H1 (cell line): Measurements from ENCODE around the gene ZNF277. TPM values are rescaled to one million over a fixed set of nuclear protein-coding genes. Genes with fewer than 3 reads are reported as not detected.

Experiments used
- CTCF ChIA-PET: fragments of 300-600 bp; sonication (Branson Sonifier 250); formaldehyde crosslinking; loops from one replicate; lab custom pipeline; 2021; ENCODE audit not compliant: partially characterized antibody; lab: Charles Lee
- POLR2A ChIA-PET: fragments of 300-600 bp; sonication (Branson Sonifier 250); formaldehyde crosslinking; loops from one replicate; lab custom pipeline; 2021; ENCODE audit warnings: inconsistent platforms; ENCODE audit not compliant: partially characterized antibody; lab: Charles Lee
- DNase-seq, 2 experiments: peaks; one replicate each; pipeline versions ENCODE4 v3.0.0 to v3.0.0-alpha.2; 2010 to 2022; ENCODE audit warnings: low spot score in 2 of 2, low read depth in 1 of 2, mixed read lengths in 1 of 2
- FAIRE-seq: peaks from 2 replicates; lab custom pipeline; 2011; peaks lifted over from hg19 to GRCh38; lab: Jason Lieb, UNC
- H2AFZ ChIP-seq: 2 replicates; pipeline ENCODE4 v1.8.1; 2012; ENCODE audit warnings: low read length, inconsistent platforms
- H2AK5ac ChIP-seq: 2 replicates; pipeline ENCODE4 v1.6.1; 2013; ENCODE audit warnings: low read depth, low read length
- H2BK120ac ChIP-seq: replicated peaks from 2 replicates; pipeline ENCODE3; 2013; ENCODE audit warnings: low read depth, low read length, inconsistent platforms
- H2BK12ac ChIP-seq: 2 replicates; pipeline ENCODE4 v1.6.1; 2013; ENCODE audit warnings: low read depth, low read length
- H2BK15ac ChIP-seq: 2 replicates; pipeline ENCODE4 v1.6.1; 2013; ENCODE audit warnings: low read length
- H2BK20ac ChIP-seq: 2 replicates; pipeline ENCODE4 v1.6.1; 2013; ENCODE audit warnings: low read length
- H2BK5ac ChIP-seq: 2 replicates; pipeline ENCODE4 v1.6.1; 2013; ENCODE audit warnings: low read depth, low read length
- H3K14ac ChIP-seq: 2 replicates; pipeline ENCODE4 v1.6.1; 2013; ENCODE audit warnings: inconsistent platforms; ENCODE audit not compliant: insufficient read length
- H3K18ac ChIP-seq: 2 replicates; pipeline ENCODE4 v1.6.1; 2013; ENCODE audit warnings: low read length; ENCODE audit errors: extremely low read depth
- H3K23ac ChIP-seq: 2 replicates; pipeline ENCODE4 v1.6.1; 2013; ENCODE audit warnings: inconsistent platforms; ENCODE audit not compliant: insufficient read length
- H3K23me2 ChIP-seq: 2 replicates; pipeline ENCODE4 v1.6.1; 2013; ENCODE audit warnings: low read depth, low read length
- H3K27ac ChIP-seq: 2 replicates; pipeline ENCODE4 v1.6.1; 2011; ENCODE audit warnings: low read depth, low read length, inconsistent platforms
- H3K27me3 ChIP-seq, 4 experiments: replicated peaks in 1 of 4; 1 replicate in 1 of 4; 2 replicates in 3 of 4; pipeline versions ENCODE4 v1.6.1 to v1.8.1; 2011 to 2013; ENCODE audit warnings: low read length in 3 of 4, mild to moderate bottlenecking in 3 of 4, inconsistent platforms in 2 of 4, mixed read lengths in 2 of 4, moderate library complexity in 1 of 4; ENCODE audit not compliant: control insufficient read depth in 3 of 4, insufficient read depth in 3 of 4; ENCODE audit errors: extremely low read depth in 1 of 4
- H3K36me3 ChIP-seq, 4 experiments: 2 replicates each; pipeline versions ENCODE4 v1.6.1 to v1.8.1; 2011 to 2013; ENCODE audit warnings: mild to moderate bottlenecking in 4 of 4, low read length in 3 of 4, moderate library complexity in 2 of 4, control low read depth in 1 of 4, inconsistent platforms in 1 of 4; ENCODE audit not compliant: insufficient read depth in 4 of 4, control insufficient read depth in 2 of 4
- H3K4ac ChIP-seq: replicated peaks from 2 replicates; pipeline ENCODE3; 2013; ENCODE audit warnings: low read length, low read depth, mixed read lengths, inconsistent platforms; ENCODE audit not compliant: insufficient read length
- H3K4me1 ChIP-seq, 4 experiments: replicated peaks in 1 of 4; 1 replicate in 1 of 4; 2 replicates in 3 of 4; pipeline versions ENCODE4 v1.6.1 to v1.8.1; 2011 to 2013; ENCODE audit warnings: low read length in 3 of 4, inconsistent platforms in 2 of 4, mixed read lengths in 1 of 4; ENCODE audit not compliant: insufficient read depth in 4 of 4, control insufficient read depth in 3 of 4
- H3K4me2 ChIP-seq, 2 experiments: 2 replicates each; pipeline versions ENCODE4 v1.6.1 to v1.8.1; 2011 to 2013; ENCODE audit warnings: low read depth in 2 of 2, low read length in 2 of 2, control low read depth in 1 of 2, inconsistent platforms in 1 of 2, mild to moderate bottlenecking in 1 of 2; ENCODE audit not compliant: insufficient read depth in 1 of 2
- H3K4me3 ChIP-seq, 4 experiments: fragments of 200-600, 300-600 bp in 1 of 4; sonication (generic), shearing (Covaris generic), sonication (Bioruptor Twin) in 1 of 4; 2 replicates each; pipeline versions ENCODE4 v1.5.1 to v1.8.1; 2011 to 2016; ENCODE audit warnings: low read length in 4 of 4, low read depth in 3 of 4, control low read depth in 2 of 4, inconsistent platforms in 2 of 4, mild to moderate bottlenecking in 2 of 4, mixed read lengths in 1 of 4, moderate library complexity in 1 of 4; ENCODE audit not compliant: insufficient read depth in 2 of 4; ENCODE audit errors: extremely low read depth in 1 of 4
- H3K56ac ChIP-seq: replicated peaks from 2 replicates; pipeline ENCODE3; 2013; ENCODE audit warnings: low read depth, mild to moderate bottlenecking, mixed read lengths, low read length, inconsistent platforms; ENCODE audit not compliant: insufficient read length
- H3K79me1 ChIP-seq: 2 replicates; pipeline ENCODE4 v1.6.1; 2013; ENCODE audit warnings: low read depth, low read length, control low read depth
- H3K79me2 ChIP-seq, 2 experiments: 2 replicates each; pipeline versions ENCODE4 v1.6.1 to v1.8.1; 2012 to 2013; ENCODE audit warnings: low read length in 2 of 2, mild to moderate bottlenecking in 2 of 2, inconsistent platforms in 1 of 2; ENCODE audit not compliant: insufficient read depth in 2 of 2, control insufficient read depth in 1 of 2
- H3K9ac ChIP-seq, 4 experiments: replicated peaks in 1 of 4; 1 replicate in 1 of 4; 2 replicates in 3 of 4; pipeline versions ENCODE4 v1.6.1 to v1.8.1; 2011 to 2013; ENCODE audit warnings: low read depth in 3 of 4, low read length in 3 of 4, control low read depth in 2 of 4, mild to moderate bottlenecking in 2 of 4, moderate library complexity in 2 of 4, inconsistent platforms in 1 of 4; ENCODE audit errors: extremely low read depth in 1 of 4
- H3K9me3 ChIP-seq, 2 experiments: 2 replicates each; pipeline versions ENCODE4 v1.6.1 to v1.8.1; 2012 to 2013; ENCODE audit warnings: mild to moderate bottlenecking in 2 of 2, moderate library complexity in 2 of 2, control low read depth in 1 of 2, inconsistent platforms in 1 of 2, low read depth in 1 of 2, low read length in 1 of 2, mixed read lengths in 1 of 2; ENCODE audit not compliant: insufficient read depth in 2 of 2
- H4K20me1 ChIP-seq, 2 experiments: replicated peaks in 1 of 2; 2 replicates each; pipeline versions ENCODE3 to v1.8.1; 2011 to 2013; ENCODE audit warnings: inconsistent platforms in 2 of 2, low read length in 2 of 2, mild to moderate bottlenecking in 1 of 2; ENCODE audit not compliant: insufficient read depth in 2 of 2, control insufficient read depth in 1 of 2
- H4K5ac ChIP-seq: 2 replicates; pipeline ENCODE4 v1.6.1; 2013; ENCODE audit warnings: low read length, low read depth, mixed read lengths, inconsistent platforms; ENCODE audit not compliant: insufficient read length
- H4K8ac ChIP-seq: 2 replicates; pipeline ENCODE4 v1.8.0; 2013; ENCODE audit warnings: mild to moderate bottlenecking, moderate library complexity, low read length, inconsistent platforms; ENCODE audit not compliant: insufficient read depth; ENCODE audit errors: extremely low read depth
- H4K91ac ChIP-seq: replicated peaks from 2 replicates; pipeline ENCODE3; 2013; ENCODE audit warnings: low read length, mixed read lengths, inconsistent platforms; ENCODE audit not compliant: insufficient read length
- BACH1 ChIP-seq: IDR thresholded peaks from 2 replicates; pipeline ENCODE4 v1.6.1; 2012; ENCODE audit warnings: low read length, improper control_type of control experiment
- CBX5 ChIP-seq: fragments of 300-800, 300-1000 bp; sonication (generic); IDR thresholded peaks from 2 replicates; pipeline ENCODE4 v1.7.1; 2016; ENCODE audit warnings: antibody characterized with exemption, low read length, low read depth
- CBX8 ChIP-seq: fragments of 300-800, 300-1000 bp; sonication (generic); IDR thresholded peaks from 2 replicates; pipeline ENCODE4 v1.7.1; 2016; ENCODE audit warnings: low read depth, low read length, borderline replicate concordance
- CEBPB ChIP-seq: IDR thresholded peaks from 2 replicates; pipeline ENCODE4 v1.6.1; 2012; ENCODE audit warnings: low read depth, low read length
- CHD1 ChIP-seq: IDR thresholded peaks from 2 replicates; pipeline ENCODE4 v1.6.1; 2012; ENCODE audit warnings: low read depth, low read length, improper control_type of control experiment
- CREB1 ChIP-seq: IDR thresholded peaks from 2 replicates; pipeline ENCODE4 v1.6.1; 2012; ENCODE audit warnings: inconsistent platforms
- HDAC2 ChIP-seq, 2 experiments: fragments of 300-600 bp in 1 of 2; sonication (generic) in 1 of 2; IDR thresholded peaks; 2 replicates each; pipeline ENCODE4 v1.6.1; 2011 to 2012; ENCODE audit warnings: low read depth in 2 of 2, low read length in 2 of 2, mild to moderate bottlenecking in 2 of 2, moderate library complexity in 2 of 2, borderline replicate concordance in 1 of 2, inconsistent platforms in 1 of 2
- JUND ChIP-seq: IDR thresholded peaks from 2 replicates; pipeline ENCODE4 v1.6.1; 2011; ENCODE audit warnings: mild to moderate bottlenecking, improper control_type of control experiment, low read length
- NRF1 ChIP-seq: IDR thresholded peaks from 2 replicates; pipeline ENCODE4 v1.6.1; 2011; ENCODE audit warnings: mild to moderate bottlenecking, low read depth, low read length, improper control_type of control experiment
- POU5F1 ChIP-seq: IDR thresholded peaks from 2 replicates; pipeline ENCODE4 v1.6.1; 2011; ENCODE audit warnings: low read depth, mild to moderate bottlenecking, low read length, moderate library complexity
- RNF2 ChIP-seq: fragments of 200-900, 300-1000 bp; sonication (generic); IDR thresholded peaks from 2 replicates; pipeline ENCODE4 v1.7.1; 2016; ENCODE audit warnings: borderline replicate concordance, low read depth, mild to moderate bottlenecking, antibody characterized with exemption, low read length; ENCODE audit not compliant: poor library complexity, severe bottlenecking; ENCODE audit errors: missing control alignments
- SAP30 ChIP-seq: fragments of 300-600 bp; sonication (generic); IDR thresholded peaks from 2 replicates; pipeline ENCODE4 v1.7.1; 2012; ENCODE audit warnings: low read length, moderate library complexity, mild to moderate bottlenecking, inconsistent platforms; ENCODE audit not compliant: insufficient read depth, insufficient replicate concordance
- SIRT6 ChIP-seq: IDR thresholded peaks from one replicate; pipeline ENCODE4 v1.7.1; 2012; ENCODE audit warnings: low read length, inconsistent platforms
- SP4 ChIP-seq: IDR thresholded peaks from 2 replicates; pipeline ENCODE4 v1.6.1; 2012; ENCODE audit warnings: low read length, inconsistent platforms
- TCF12 ChIP-seq: IDR thresholded peaks from 2 replicates; pipeline ENCODE4 v1.6.1; 2011; ENCODE audit warnings: low read depth, mild to moderate bottlenecking, low read length
- polyA plus RNA-seq, 7 experiments: library from polyadenylated mRNA; depleted of rRNA in 3 of 7; stranded (reverse) in 5 of 7; unstranded in 2 of 7; fragments of >200 nt in 5 of 7; fragments of 200-250 nt in 2 of 7; gene quantifications; 1 replicate in 5 of 7; 2 replicates in 1 of 7; 4 replicates in 1 of 7; pipeline versions ENCODE4 v1.2.1 to v1.2.3, GENCODE V29; 2011 to 2013; ENCODE audit warnings: missing spikeins in 2 of 7, mixed read lengths in 2 of 7
- total RNA-seq: library from RNA; stranded (reverse); fragmentation: NEBNext Ultra II Directional; extraction: Animal tissue kit (Norgen Biotek cat#: 25700); gene quantifications from 2 replicates; pipeline ENCODE4 v1.2.1, GENCODE V29; 2021

Gene ZNF277
- total and polyA plus RNA-seq, 2 of the 8 experiments (the other 6 are each of a cell fraction or from before 2014, with no cell fraction given), result 5.1 to 21.7 TPM

- Histone ChIP-seq H3K27ac (no peak overlapping the region), H2AFZ (no peak overlapping the region), H2BK120ac (no peak overlapping the region), H3K36me3 (no peaks in the 10 kb centered on the region; a peak in 1 of 8 replicates), H2BK20ac (no peak overlapping the region), H4K5ac (no peak overlapping the region), H3K4me1 (peaks cover 0 to 6% (median 2%) of the 10 kb centered on the region in 4 experiments; a peak in 4 of 7 replicates), H3K14ac (no peak overlapping the region), H4K8ac (no peak overlapping the region), H3K56ac (no peak overlapping the region), H3K9ac (no peak overlapping the region), H3K4me3 (no peak overlapping the region), H3K23me2 (no peaks in the 10 kb centered on the region), H3K23ac (no peak overlapping the region), H3K4me2 (no peak overlapping the region), H2BK15ac (peak overlapping the region; percentile 19; the same call in 1 of the 2 replicates), H3K79me2 (peaks cover 0 to 12% of the 10 kb centered on the region in 2 experiments; a peak in 2 of 4 replicates), H4K91ac (no peak overlapping the region), H3K27me3 (no peaks in the 10 kb centered on the region), H2BK5ac (no peak overlapping the region), H2BK12ac (no peak overlapping the region), H4K20me1 (no peaks in the 10 kb centered on the region), H3K9me3 (no peaks in the 10 kb centered on the region), H3K79me1 (no peaks in the 10 kb centered on the region), H3K4ac (no peak overlapping the region), H2AK5ac (no peak overlapping the region; the same call in 1 of the 2 replicates), H3K18ac (no peak overlapping the region)
- no peak for DNase-seq
- FAIRE-seq, result no peak
- CTCF ChIA-PET, result interaction anchor here (0.7 kb wide), 1 partner anchor 605 kb away, joined by 3 read pairs; no protein-coding TSS in a partner anchor
- POLR2A ChIA-PET, result no interaction called here
- TF ChIP-seq CEBPB (no peak), CHD1 (no peak), JUND (no peak), HDAC2 (IDR thresholded peaks at IDR 0.05; ENCODE audit: borderline replicate concordance in 1 of 2, low read depth in 2 of 2, low read length in 2 of 2) (no peak), NRF1 (no peak), CBX8 (no peak), CBX5 (no peak), SIRT6 (no peak), BACH1 (no peak), TCF12 (no peak), SAP30 (no peak), CREB1 (no peak), POU5F1 (no peak), SP4 (no peak), RNF2 (no peak)
Measured at GRCh38 chr7:112263519-112263918, 57.0 kb downstream of the ZNF277 start.
